ENCODE results near the gene BTG1.
A peak's percentile ranks its signal among the peaks of the same experiment; 100 is the strongest.

Gene BTG1

GRCh38 chr12:92145731-92146496, at the start of gene BTG1:
BTG1 (minus strand) TSS chr12:92145846; CDS start chr12:92145535, 311 bp downstream.
- Histone ChIP-seq H3K4me1 (peaks cover 52% of the 10 kb centered on the region), H3K4me3 (peak within 1 kb of the TSS; percentile 100), H3K4me2 (peak within 1 kb of the TSS; percentile 92), H3K27ac (peak within 1 kb of the TSS; percentile 97), H4K20me1 (peaks cover 47% of the 10 kb centered on the region), H3K9ac (peak within 1 kb of the TSS; percentile 99), H3K27me3 (no peaks in the 10 kb centered on the region), H3K36me3 (peaks cover 24% of the 10 kb centered on the region), H3K9me3 (no peaks in the 10 kb centered on the region)
- peak; percentile 77; the same call in 1 of the 2 replicates for TF ChIP-seq Cebpa-rat (IDR thresholded peaks at IDR 0.05)

- H3K4me1 ChIP-seq, result peaks cover 17% of the 10 kb centered on the region
- no peak overlapping the region for H3K4me3 ChIP-seq
- no peaks in the 10 kb centered on the region for H4K20me1 ChIP-seq
- no peak overlapping the region for H3K4me2 ChIP-seq
- no peaks in the 10 kb centered on the region for H3K27me3 ChIP-seq
- peaks cover 9% of the 10 kb centered on the region; the same call in 1 of the 2 replicates for H3K9me3 ChIP-seq
- H3K9ac ChIP-seq, result no peak overlapping the region
- TF ChIP-seq Cebpa-rat (IDR thresholded peaks at IDR 0.05), result no peak
- H3K36me3 ChIP-seq, result no peaks in the 10 kb centered on the region
- H3K27ac ChIP-seq, result no peak overlapping the region
Measured at GRCh38 chr12:92194561-92194960, 48.9 kb upstream of the BTG1 start.

- no peak overlapping the region for H3K27ac ChIP-seq
- H3K4me3 ChIP-seq, result no peak overlapping the region
- TF ChIP-seq Cebpa-rat (IDR thresholded peaks at IDR 0.05), result no peak
- no peaks in the 10 kb centered on the region for H3K36me3 ChIP-seq
- H3K9ac ChIP-seq, result no peak overlapping the region
- H3K4me2 ChIP-seq, result no peak overlapping the region
- H3K4me1 ChIP-seq, result peaks cover 17% of the 10 kb centered on the region
- H4K20me1 ChIP-seq, result no peaks in the 10 kb centered on the region
- H3K9me3 ChIP-seq, result peaks cover 9% of the 10 kb centered on the region; the same call in 1 of the 2 replicates
- no peaks in the 10 kb centered on the region for H3K27me3 ChIP-seq
Measured at GRCh38 chr12:92193846-92194245, 48.2 kb upstream of the BTG1 start.

GRCh38 chr12:92193063-92193462, 47.4 kb upstream of the BTG1 start:
- peaks cover 9% of the 10 kb centered on the region; the same call in 1 of the 2 replicates for H3K9me3 ChIP-seq
- H3K9ac ChIP-seq, result no peak overlapping the region
- no peak overlapping the region for H3K4me3 ChIP-seq
- H3K36me3 ChIP-seq, result no peaks in the 10 kb centered on the region
- no peaks in the 10 kb centered on the region for H4K20me1 ChIP-seq
- no peak overlapping the region for H3K4me2 ChIP-seq
- TF ChIP-seq Cebpa-rat (IDR thresholded peaks at IDR 0.05), result no peak
- H3K4me1 ChIP-seq, result peaks cover 17% of the 10 kb centered on the region
- no peak overlapping the region for H3K27ac ChIP-seq
- no peaks in the 10 kb centered on the region for H3K27me3 ChIP-seq

- no peak overlapping the region for H3K4me3 ChIP-seq
- peaks cover 9% of the 10 kb centered on the region; the same call in 1 of the 2 replicates for H3K9me3 ChIP-seq
- H4K20me1 ChIP-seq, result no peaks in the 10 kb centered on the region
- H3K27me3 ChIP-seq, result no peaks in the 10 kb centered on the region
- H3K36me3 ChIP-seq, result no peaks in the 10 kb centered on the region
- H3K4me1 ChIP-seq, result peaks cover 17% of the 10 kb centered on the region
- H3K27ac ChIP-seq, result no peak overlapping the region
- no peak overlapping the region for H3K4me2 ChIP-seq
- no peak for TF ChIP-seq Cebpa-rat (IDR thresholded peaks at IDR 0.05)
- H3K9ac ChIP-seq, result no peak overlapping the region
Measured at GRCh38 chr12:92192360-92192759, 46.7 kb upstream of the BTG1 start.

- peaks cover 23% of the 10 kb centered on the region for H3K4me1 ChIP-seq
- 0 out of 2 replicates have a peak, but pooled peaks cover under 1% of the 10 kb centered on the region for H3K9me3 ChIP-seq
- no peak overlapping the region for H3K4me3 ChIP-seq
- no peaks in the 10 kb centered on the region for H3K36me3 ChIP-seq
- no peaks in the 10 kb centered on the region for H3K27me3 ChIP-seq
- H3K4me2 ChIP-seq, result peak overlapping the region; percentile 51
- no peak for TF ChIP-seq Cebpa-rat (IDR thresholded peaks at IDR 0.05)
- 0 out of 2 replicates have a peak overlapping the region, but pooled peaks have one; percentile 27 for H3K27ac ChIP-seq
- no peak overlapping the region for H3K9ac ChIP-seq
- H4K20me1 ChIP-seq, result no peaks in the 10 kb centered on the region
Measured at GRCh38 chr12:92191061-92191460, 45.4 kb upstream of the BTG1 start.

- Histone ChIP-seq H3K9me3 (peaks cover 9% of the 10 kb centered on the region; the same call in 1 of the 2 replicates), H3K27me3 (no peaks in the 10 kb centered on the region), H3K4me1 (peaks cover 37% of the 10 kb centered on the region), H3K27ac (no peak overlapping the region), H4K20me1 (no peaks in the 10 kb centered on the region), H3K9ac (no peak overlapping the region), H3K4me2 (no peak overlapping the region), H3K36me3 (no peaks in the 10 kb centered on the region), H3K4me3 (no peak overlapping the region)
- TF ChIP-seq Cebpa-rat (IDR thresholded peaks at IDR 0.05), result no peak
Measured at GRCh38 chr12:92188517-92189188, 43.0 kb upstream of the BTG1 start.

- Histone ChIP-seq H3K9me3 (peaks cover 24% of the 10 kb centered on the region), H3K27ac (no peak overlapping the region), H3K27me3 (no peaks in the 10 kb centered on the region), H3K4me1 (peaks cover 27% of the 10 kb centered on the region), H4K20me1 (no peaks in the 10 kb centered on the region), H3K4me3 (no peak overlapping the region), H3K36me3 (no peaks in the 10 kb centered on the region), H3K4me2 (peak overlapping the region; percentile 23), H3K9ac (no peak overlapping the region)
- TF ChIP-seq Cebpa-rat (IDR thresholded peaks at IDR 0.05), result no peak
Measured at GRCh38 chr12:92186038-92186470, 40.4 kb upstream of the BTG1 start.

- Histone ChIP-seq H3K4me2 (peak overlapping the region; percentile 25), H3K9me3 (peaks cover 24% of the 10 kb centered on the region), H3K27ac (no peak overlapping the region), H3K36me3 (no peaks in the 10 kb centered on the region), H3K4me1 (peaks cover 19% of the 10 kb centered on the region), H4K20me1 (no peaks in the 10 kb centered on the region), H3K4me3 (no peak overlapping the region), H3K27me3 (no peaks in the 10 kb centered on the region), H3K9ac (no peak overlapping the region)
- TF ChIP-seq Cebpa-rat (IDR thresholded peaks at IDR 0.05), result no peak
Measured at GRCh38 chr12:92185052-92185451, 39.4 kb upstream of the BTG1 start.

- TF ChIP-seq Cebpa-rat (IDR thresholded peaks at IDR 0.05), result no peak
- no peak overlapping the region for H3K4me2 ChIP-seq
- H3K4me3 ChIP-seq, result no peak overlapping the region
- H3K9ac ChIP-seq, result no peak overlapping the region
- no peaks in the 10 kb centered on the region for H3K36me3 ChIP-seq
- H3K27ac ChIP-seq, result no peak overlapping the region
- H3K9me3 ChIP-seq, result peaks cover 24% of the 10 kb centered on the region
- H4K20me1 ChIP-seq, result no peaks in the 10 kb centered on the region
- H3K27me3 ChIP-seq, result no peaks in the 10 kb centered on the region
- H3K4me1 ChIP-seq, result peaks cover 19% of the 10 kb centered on the region
Measured at GRCh38 chr12:92183575-92183974, 37.9 kb upstream of the BTG1 start.

All from BLaER1 (cell line).